A673 (cell line): ENCODE data around the gene LRRIQ4. TPM values are rescaled to one million over a fixed set of nuclear protein-coding genes. Genes with fewer than 3 reads are reported as not detected.

ENCODE experiments used
- BruUV-seq: library from RNA; stranded (reverse); fragments of 400-500 nt; replicated peaks from 2 replicates; lab custom pipeline; 2021; lab: Mats Ljungman, UMichigan
- CTCF ChIA-PET: fragments of 300-600 bp; sonication (Branson Sonifier 250); formaldehyde crosslinking; loops from one replicate; lab custom pipeline; 2022; ENCODE audit warnings: antibody characterized with exemption; lab: Charles Lee
- POLR2A ChIA-PET: fragments of 300-600 bp; sonication (Branson Sonifier 250); formaldehyde crosslinking; loops from one replicate; lab custom pipeline; 2022; ENCODE audit warnings: antibody characterized with exemption; ENCODE audit not compliant: low non-redundant PET; lab: Charles Lee
- DNase-seq: peaks from one replicate; pipeline ENCODE4 v3.0.0-alpha.2; 2015; ENCODE audit warnings: low spot score
- H3K27ac ChIP-seq: fragments of 200-600 bp; sonication (generic); 2 replicates; pipeline ENCODE4 v1.5.1; 2016; ENCODE audit warnings: mixed run types, low read depth, mild to moderate bottlenecking, mixed read lengths, antibody characterized with exemption, low read length; ENCODE audit not compliant: poor library complexity, severe bottlenecking
- H3K27me3 ChIP-seq: fragments of 200-600 bp; sonication (generic); replicated peaks from 2 replicates; pipeline ENCODE4 v1.6.1; 2017; ENCODE audit warnings: mixed run types, low read depth, mild to moderate bottlenecking, mixed read lengths, antibody characterized with exemption, low read length; ENCODE audit not compliant: insufficient read depth, poor library complexity
- H3K36me3 ChIP-seq: fragments of 200-600 bp; sonication (generic); 2 replicates; pipeline ENCODE4 v1.6.1; 2016; ENCODE audit warnings: mixed run types, mild to moderate bottlenecking, mixed read lengths, antibody characterized with exemption, low read length; ENCODE audit not compliant: insufficient read depth, poor library complexity, severe bottlenecking
- H3K4me1 ChIP-seq: fragments of 200-600 bp; sonication (generic); 2 replicates; pipeline ENCODE4 v1.6.1; 2017; ENCODE audit warnings: mixed run types, mild to moderate bottlenecking, mixed read lengths, antibody characterized with exemption, low read length; ENCODE audit not compliant: insufficient read depth, poor library complexity, severe bottlenecking
- H3K4me3 ChIP-seq: fragments of 200-600 bp; sonication (generic); 2 replicates; pipeline ENCODE4 v1.5.1; 2016; ENCODE audit warnings: low read depth, mixed run types, mild to moderate bottlenecking, mixed read lengths, low read length; ENCODE audit not compliant: poor library complexity, severe bottlenecking
- H3K9me3 ChIP-seq: fragments of 200-600 bp; sonication (generic); 2 replicates; pipeline ENCODE4 v1.6.1; 2016; ENCODE audit warnings: mixed run types, low read depth, mild to moderate bottlenecking, mixed read lengths, antibody characterized with exemption, low read length; ENCODE audit not compliant: poor library complexity, severe bottlenecking
- EZH2 ChIP-seq: fragments of 200-600 bp; sonication (generic); IDR thresholded peaks from 2 replicates; pipeline ENCODE4 v1.6.1; 2017; ENCODE audit warnings: borderline replicate concordance, low read depth, mild to moderate bottlenecking, mixed read lengths, antibody characterized with exemption, low read length; ENCODE audit not compliant: poor library complexity, severe bottlenecking
- intact Hi-C: fragments of 100-400 bp; cut with micrococcal nuclease; formaldehyde crosslinking; loops from one replicate; pipeline ENCODE4 v1.10.0; 2022; ENCODE audit not compliant: unreplicated experiment
- total RNA-seq: library from RNA; stranded (reverse); gene quantifications from 2 replicates; pipeline ENCODE4 v1.2.3, GENCODE V29; 2021
- TF ChIP-seq, protein P1 (sequence below): fragments of 300-800, 200-600 bp; sonication (generic); conservative IDR thresholded peaks from 2 replicates; pipeline ENCODE4 v1.5.1; 2017; ENCODE audit warnings: low read depth, mild to moderate bottlenecking, antibody characterized with exemption, low read length, moderate library complexity, mixed read lengths

LRRIQ4 gene
- total RNA-seq, 1 experiment from 2014 or later = 0.15 TPM

DNA sequence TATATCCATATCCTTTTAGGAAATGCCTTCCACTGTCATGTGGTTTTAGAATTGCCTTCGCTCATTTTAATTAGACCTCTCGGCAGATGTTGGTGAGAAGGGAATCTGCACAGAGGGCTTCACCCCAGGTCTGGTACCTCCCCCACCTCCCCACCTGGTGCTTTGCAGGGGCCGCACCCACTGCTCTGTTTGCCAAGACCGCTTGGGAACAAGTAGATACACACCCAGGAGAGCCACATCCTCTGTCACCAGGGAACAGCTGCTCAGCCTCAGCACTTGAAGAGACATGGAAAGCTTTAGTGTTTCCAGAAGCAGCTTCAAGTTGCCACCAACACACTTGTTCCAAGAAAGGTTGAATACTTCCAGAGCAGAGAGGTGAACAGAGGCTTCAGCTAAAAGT, 35.2 kb downstream of the LRRIQ4 start:
- DNase-seq = no peak
- H3K27ac ChIP-seq = no peak overlapping the region
- no TSS peak for BruUV-seq
- H3K27me3 ChIP-seq = no peaks in the 10 kb centered on the region
- no peaks in the 10 kb centered on the region for H3K9me3 ChIP-seq
- intact Hi-C loops = no loop called here
- TF ChIP-seq, protein P1, sequence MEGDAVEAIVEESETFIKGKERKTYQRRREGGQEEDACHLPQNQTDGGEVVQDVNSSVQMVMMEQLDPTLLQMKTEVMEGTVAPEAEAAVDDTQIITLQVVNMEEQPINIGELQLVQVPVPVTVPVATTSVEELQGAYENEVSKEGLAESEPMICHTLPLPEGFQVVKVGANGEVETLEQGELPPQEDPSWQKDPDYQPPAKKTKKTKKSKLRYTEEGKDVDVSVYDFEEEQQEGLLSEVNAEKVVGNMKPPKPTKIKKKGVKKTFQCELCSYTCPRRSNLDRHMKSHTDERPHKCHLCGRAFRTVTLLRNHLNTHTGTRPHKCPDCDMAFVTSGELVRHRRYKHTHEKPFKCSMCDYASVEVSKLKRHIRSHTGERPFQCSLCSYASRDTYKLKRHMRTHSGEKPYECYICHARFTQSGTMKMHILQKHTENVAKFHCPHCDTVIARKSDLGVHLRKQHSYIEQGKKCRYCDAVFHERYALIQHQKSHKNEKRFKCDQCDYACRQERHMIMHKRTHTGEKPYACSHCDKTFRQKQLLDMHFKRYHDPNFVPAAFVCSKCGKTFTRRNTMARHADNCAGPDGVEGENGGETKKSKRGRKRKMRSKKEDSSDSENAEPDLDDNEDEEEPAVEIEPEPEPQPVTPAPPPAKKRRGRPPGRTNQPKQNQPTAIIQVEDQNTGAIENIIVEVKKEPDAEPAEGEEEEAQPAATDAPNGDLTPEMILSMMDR = no peak
- TF ChIP-seq EZH2 = no peak
- CTCF ChIA-PET = interaction anchor here (0.5 kb wide), 1 partner anchor 552 kb away, joined by 3 read pairs; no protein-coding TSS in a partner anchor
- POLR2A ChIA-PET = no interaction called here
- H3K4me3 ChIP-seq = no peak overlapping the region
- no peaks in the 10 kb centered on the region for H3K4me1 ChIP-seq
- H3K36me3 ChIP-seq = no peaks in the 10 kb centered on the region

DNA sequence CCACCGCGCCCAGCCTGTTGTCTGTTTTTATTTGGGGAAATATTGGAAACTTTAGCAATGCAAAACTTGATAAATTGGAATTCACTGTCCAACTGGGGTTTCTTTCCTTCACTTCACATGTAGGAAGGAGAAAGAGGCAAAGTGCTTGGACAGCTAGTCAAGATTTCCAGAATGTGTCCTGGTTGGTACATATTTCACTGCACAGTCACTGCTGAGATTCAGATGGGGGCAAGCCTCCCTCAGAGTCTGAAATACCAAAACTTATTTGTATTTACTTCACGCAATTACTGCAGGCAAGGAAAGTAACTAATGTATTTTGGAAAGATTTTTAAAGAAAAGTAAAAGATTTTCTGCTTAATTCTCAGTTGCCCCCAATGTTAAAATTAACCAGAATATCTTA, 36.1 kb downstream of the LRRIQ4 start:
- no peaks in the 10 kb centered on the region for H3K36me3 ChIP-seq
- ChIA-PET CTCF (no interaction called here), POLR2A (no interaction called here)
- TF ChIP-seq, protein P1 = no peak
- TF ChIP-seq EZH2 = no peak
- H3K4me1 ChIP-seq = no peaks in the 10 kb centered on the region
- H3K4me3 ChIP-seq = no peak overlapping the region
- no peak overlapping the region for H3K27ac ChIP-seq
- DNase-seq = no peak
- no peaks in the 10 kb centered on the region for H3K9me3 ChIP-seq
- no TSS peak for BruUV-seq
- H3K27me3 ChIP-seq = no peaks in the 10 kb centered on the region
- intact Hi-C loops = no loop called here

GRCh38 chr3:169850618-169851017, 37.9 kb downstream of the LRRIQ4 start:
- intact Hi-C loops = no loop called here
- H3K4me1 ChIP-seq = no peaks in the 10 kb centered on the region
- no peaks in the 10 kb centered on the region for H3K9me3 ChIP-seq
- TF ChIP-seq, protein P1 = no peak
- no peak for TF ChIP-seq EZH2
- ChIA-PET CTCF (no interaction called here), POLR2A (no interaction called here)
- no peak overlapping the region for H3K27ac ChIP-seq
- no peaks in the 10 kb centered on the region for H3K36me3 ChIP-seq
- no TSS peak for BruUV-seq
- no peak for DNase-seq
- no peaks in the 10 kb centered on the region for H3K27me3 ChIP-seq
- no peak overlapping the region for H3K4me3 ChIP-seq
